HEK293T (cell line): ENCODE data around the gene FAM171A2.
"Not testable (repeated sequence)": the region's sequence is repeated elsewhere in the genome, so short reads cannot be mapped to it uniquely, and the experiment has no call there.

ENCODE experiments used
- CTCF ChIA-PET: fragments of 350-600 bp; formaldehyde crosslinking; extraction: SDS; loops from one replicate; lab custom pipeline; 2021; ENCODE audit warnings: antibody characterized with exemption, inconsistent platforms; lab: Yijun Ruan, JAX
- POLR2A ChIA-PET: fragments of 350-600 bp; formaldehyde crosslinking; extraction: SDS; loops from one replicate; lab custom pipeline; 2020; ENCODE audit warnings: antibody characterized with exemption, inconsistent platforms; lab: Yijun Ruan, JAX
- DNase-seq: peaks from one replicate; pipeline ENCODE4 v3.0.0; 2012; ENCODE audit warnings: mixed read lengths; ENCODE audit errors: extremely low spot score
- ARNT ChIP-seq: fragments of 450-650 bp; IDR thresholded peaks from 2 replicates; pipeline ENCODE4 v1.6.1; 2017; ENCODE audit warnings: mild to moderate bottlenecking
- BHLHE40 ChIP-seq: fragments of 450-650 bp; IDR thresholded peaks from 2 replicates; pipeline ENCODE4 v1.6.1; 2016; ENCODE audit warnings: mild to moderate bottlenecking, moderate library complexity, borderline replicate concordance
- CTBP1 ChIP-seq: fragments of 450-650 bp; IDR thresholded peaks from 2 replicates; pipeline ENCODE4 v1.6.1; 2016; ENCODE audit warnings: borderline replicate concordance
- ELF4 ChIP-seq: fragments of 450-650 bp; IDR thresholded peaks from 2 replicates; pipeline ENCODE4 v1.6.1; 2017; ENCODE audit warnings: antibody characterized with exemption
- FOXA1 ChIP-seq: fragments of 450-650 bp; IDR thresholded peaks from 2 replicates; pipeline ENCODE4 v1.6.1; 2016; ENCODE audit warnings: mild to moderate bottlenecking
- FOXK2 ChIP-seq: fragments of 450-650 bp; IDR thresholded peaks from 2 replicates; pipeline ENCODE4 v1.6.1; 2016; ENCODE audit warnings: mild to moderate bottlenecking
- FOXM1 ChIP-seq: fragments of 450-650 bp; IDR thresholded peaks from 2 replicates; pipeline ENCODE4 v1.6.1; 2017; ENCODE audit warnings: mild to moderate bottlenecking, borderline replicate concordance
- HDGF ChIP-seq: fragments of 450-650 bp; IDR thresholded peaks from 2 replicates; pipeline ENCODE4 v1.6.1; 2017; ENCODE audit warnings: antibody characterized with exemption, borderline replicate concordance
- L3MBTL2 ChIP-seq: fragments of 450-650 bp; conservative IDR thresholded peaks from 2 replicates; pipeline ENCODE4 v1.6.1; 2016; ENCODE audit warnings: mild to moderate bottlenecking
- LEF1 ChIP-seq: fragments of 450-650 bp; IDR thresholded peaks from 2 replicates; pipeline ENCODE4 v1.6.1; 2017; ENCODE audit warnings: mild to moderate bottlenecking, borderline replicate concordance
- NFRKB ChIP-seq: fragments of 450-650 bp; IDR thresholded peaks from 2 replicates; pipeline ENCODE4 v1.6.1; 2016; ENCODE audit warnings: mild to moderate bottlenecking, moderate library complexity
- PKNOX1 ChIP-seq: fragments of 450-650 bp; IDR thresholded peaks from 2 replicates; pipeline ENCODE4 v1.6.1; 2016
- SP1 ChIP-seq: fragments of 450-650 bp; IDR thresholded peaks from 2 replicates; pipeline ENCODE4 v1.6.1; 2017
- SUZ12 ChIP-seq: fragments of 450-650 bp; IDR thresholded peaks from 2 replicates; pipeline ENCODE4 v1.6.1; 2016; ENCODE audit warnings: mild to moderate bottlenecking
- TARDBP ChIP-seq: fragments of 450-650 bp; IDR thresholded peaks from 2 replicates; pipeline ENCODE4 v1.6.1; 2016
- ZNF384 ChIP-seq: fragments of 450-650 bp; IDR thresholded peaks from 2 replicates; pipeline ENCODE4 v1.6.1; 2016

Gene FAM171A2

GRCh38 chr17:44334727-44335126 lies 28.9 kb downstream of the FAM171A2 start:
- DNase-seq: no peak
- TF ChIP-seq FOXM1 (no peak), BHLHE40 (no peak), ELF4 (no peak), NFRKB (no peak), SP1 (no peak)
- POLR2A ChIA-PET: interaction anchor here (1.8 kb wide), 1 partner anchor 10 kb away, joined by 9 read pairs; the partner anchor contains the start of gene GRN
- CTCF ChIA-PET: interaction anchor here (0.6 kb wide), 1 partner anchor 744 kb away, joined by 3 read pairs; no protein-coding TSS in a partner anchor

GRCh38 chr17:44334315-44334714 lies 29.3 kb downstream of the FAM171A2 start:
- POLR2A ChIA-PET: interaction anchor here (1.8 kb wide), 1 partner anchor 11 kb away, joined by 9 read pairs; the partner anchor contains the start of gene GRN

GRCh38 chr17:44333371-44333770 lies 30.3 kb downstream of the FAM171A2 start:
- no peak for DNase-seq

More at GRCh38 chr17:44334315-44334714, 29.3 kb downstream of the FAM171A2 start:
- no peak for DNase-seq
- CTCF ChIA-PET: interaction anchor here (3.9 kb wide), 1 partner anchor 11 kb away, joined by 28 read pairs; the partner anchor contains the start of gene GRN
- TF ChIP-seq LEF1: no peak
- TF ChIP-seq HDGF: no peak
- no peak for TF ChIP-seq SP1
- no peak for TF ChIP-seq L3MBTL2
- no peak for TF ChIP-seq SUZ12

GRCh38 chr17:44331249-44331760 lies 32.3 kb downstream of the FAM171A2 start:
- ChIA-PET POLR2A (interaction anchor here (1.6 to 1.9 kb wide), 2 partner anchors 14 to 122 kb away, joined by 6 to 9 read pairs; partner anchors contain the start of gene GRN), CTCF (interaction anchor here (0.7 to 3.9 kb wide), 12 partner anchors 10 to 485 kb away, joined by 3 to 28 read pairs (median 4); partner anchors contain the start of genes GRN, TMUB2 and UBTF)
- peak; percentile 72 for DNase-seq
- TF ChIP-seq FOXM1: no peak
- no peak for TF ChIP-seq TARDBP
- no peak for TF ChIP-seq FOXA1
- peak; percentile 86 for TF ChIP-seq PKNOX1

More at GRCh38 chr17:44333371-44333770, 30.3 kb downstream of the FAM171A2 start:
- TF ChIP-seq CTBP1 (no peak), ZNF384 (no peak), PKNOX1 (no peak), SP1 (no peak), FOXM1 (no peak), NFRKB (no peak), TARDBP (no peak), ARNT (no peak), FOXK2 (no peak), FOXA1 (no peak)
- ChIA-PET CTCF (interaction anchor here (3.9 kb wide), 1 partner anchor 11 kb away, joined by 28 read pairs; the partner anchor contains the start of gene GRN), POLR2A (interaction anchor here (1.8 kb wide), 1 partner anchor 12 kb away, joined by 9 read pairs; the partner anchor contains the start of gene GRN)

DNA sequence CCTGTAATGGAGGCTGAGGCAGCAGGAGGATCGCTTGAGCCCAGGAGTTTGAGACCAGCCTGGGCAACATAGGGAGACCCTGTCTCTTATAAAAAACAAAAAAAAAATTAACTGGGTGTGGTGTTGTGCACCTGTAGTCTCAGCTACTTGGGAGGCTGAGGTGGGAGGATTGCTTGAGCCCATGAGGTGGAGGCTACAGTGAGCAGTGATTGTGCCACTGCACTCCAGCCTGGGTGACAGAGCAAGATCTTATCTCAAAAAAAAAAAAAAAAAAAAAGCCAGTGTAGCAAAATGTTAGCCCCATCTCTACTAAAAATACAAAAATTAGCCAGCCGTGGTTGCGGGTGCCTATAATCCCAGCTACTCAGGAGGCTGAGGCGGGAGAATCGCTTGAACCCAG lies 33.4 kb downstream of the FAM171A2 start:
- ChIA-PET POLR2A (interaction anchor here (1.6 to 1.9 kb wide), 2 partner anchors 15 to 121 kb away, joined by 6 to 9 read pairs; partner anchors contain the start of gene GRN), CTCF (interaction anchor here (1.1 to 3.9 kb wide), 8 partner anchors 15 to 484 kb away, joined by 3 to 28 read pairs (median 4); partner anchors contain the start of genes GRN and UBTF)
- not testable (repeated sequence) for DNase-seq

DNA sequence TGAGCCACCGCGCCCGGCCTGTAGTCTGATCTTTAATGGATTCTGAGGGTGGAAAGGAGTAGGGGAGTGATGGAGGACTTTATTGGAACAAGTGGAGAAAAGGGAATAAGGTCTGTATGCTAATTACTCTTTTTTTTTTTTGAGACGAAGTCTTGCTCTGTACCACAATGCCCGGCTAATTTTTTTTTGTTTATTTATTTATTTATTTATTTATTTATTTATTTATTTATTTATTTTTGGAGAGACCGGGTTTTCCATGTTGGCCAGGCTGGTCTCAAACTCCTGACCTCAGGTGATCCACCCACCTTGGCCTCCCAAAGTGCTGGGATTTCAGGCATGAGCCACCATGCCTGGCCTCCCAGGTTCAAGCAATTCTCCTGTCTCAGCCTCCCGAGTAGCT lies 34.1 kb downstream of the FAM171A2 start:
- DNase-seq, CTCF ChIA-PET: not testable (repeated sequence)
- POLR2A ChIA-PET: interaction anchor here (1.9 kb wide), 1 partner anchor 120 kb away, joined by 6 read pairs; no protein-coding TSS in a partner anchor

GRCh38 chr17:44327715-44328449 lies 35.8 kb downstream of the FAM171A2 start:
- CTCF ChIA-PET: interaction anchor here (0.6 to 1.2 kb wide), 3 partner anchors 12 to 117 kb away, joined by 3 to 5 read pairs (median 3); no protein-coding TSS in a partner anchor
- DNase-seq: no peak
- no peak for TF ChIP-seq FOXA1
- no peak for TF ChIP-seq PKNOX1
- TF ChIP-seq TARDBP: no peak
- no peak for TF ChIP-seq L3MBTL2
- no peak for TF ChIP-seq ELF4
- TF ChIP-seq ARNT: no peak
- TF ChIP-seq BHLHE40: no peak
- TF ChIP-seq HDGF: no peak
- no peak for TF ChIP-seq ZNF384
- TF ChIP-seq FOXK2: no peak
- no peak for TF ChIP-seq SUZ12
- POLR2A ChIA-PET: interaction anchor here (0.9 to 1.1 kb wide), 3 partner anchors 108 to 195 kb away, joined by 3 to 4 read pairs (median 4); partner anchors contain the start of gene UBTF
